HG02943 (cell line): ENCODE measurements around the gene ATF4.
A peak's percentile ranks its signal among the peaks of the same experiment; 100 is the strongest.

Source experiments
- ATAC-seq: cut with Tn5 transposase; IDR thresholded peaks from one replicate; pipeline ENCODE4 v1.9.1; 2021; ENCODE audit warnings: mild to moderate bottlenecking, low read depth, moderate library complexity; ENCODE audit not compliant: unreplicated experiment

ATF4 gene

GRCh38 chr22:39488563-39489083 lies 31.7 kb upstream of the ATF4 start:
- no peak for ATAC-seq

GRCh38 chr22:39489094-39490068 lies 31.0 kb upstream of the ATF4 start:
- no peak for ATAC-seq

- ATAC-seq = no peak
Observed at GRCh38 chr22:39490135-39490798, 30.1 kb upstream of the ATF4 start.

- no peak for ATAC-seq
Observed at GRCh38 chr22:39490966-39491680, 29.2 kb upstream of the ATF4 start.

GRCh38 chr22:39491696-39492095 lies 28.7 kb upstream of the ATF4 start:
- ATAC-seq = no peak

- ATAC-seq = no peak
Observed at GRCh38 chr22:39492186-39492585, 28.2 kb upstream of the ATF4 start.

GRCh38 chr22:39493759-39494158 lies 26.6 kb upstream of the ATF4 start:
- ATAC-seq = no peak

GRCh38 chr22:39494471-39495120 lies 25.8 kb upstream of the ATF4 start:
- no peak for ATAC-seq

GRCh38 chr22:39496131-39496838 lies 24.1 kb upstream of the ATF4 start:
- ATAC-seq = no peak

GRCh38 chr22:39497429-39497828 lies 22.9 kb upstream of the ATF4 start:
- no peak for ATAC-seq

- no peak for ATAC-seq
Observed at GRCh38 chr22:39498368-39498767, 22.0 kb upstream of the ATF4 start.

- ATAC-seq = no peak
Observed at GRCh38 chr22:39498802-39499201, 21.6 kb upstream of the ATF4 start.

GRCh38 chr22:39500101-39500500 lies 20.3 kb upstream of the ATF4 start:
- ATAC-seq = no peak

GRCh38 chr22:39501644-39502108 lies 18.7 kb upstream of the ATF4 start:
- ATAC-seq = no peak

GRCh38 chr22:39502109-39502788 lies 18.1 kb upstream of the ATF4 start, which contains the start of gene MIEF1:
Gene MIEF1, plus strand, starts transcription at chr22:39502290. Its CDS starts 9,005 bp downstream, at chr22:39511295.
- ATAC-seq = peak; percentile 88

- no peak for ATAC-seq
Observed at GRCh38 chr22:39502789-39503409, 17.5 kb upstream of the ATF4 start.

- ATAC-seq = no peak
Observed at GRCh38 chr22:39503630-39504029, 16.7 kb upstream of the ATF4 start.

- ATAC-seq = no peak
Observed at GRCh38 chr22:39504071-39504470, 16.3 kb upstream of the ATF4 start.
